K562 (cell line): ENCODE results near the gene SHISA9. TPM values are rescaled to one million over a fixed set of nuclear protein-coding genes. Genes with fewer than 3 reads are reported as not detected.

Experiments
- ATAC-seq: fragments of 200-7000 bp; cut with Tn5 transposase; 3 replicates; pipeline ENCODE4 v1.9.1; 2020; ENCODE audit warnings: moderate library complexity
- BruUV-seq: library from RNA; stranded (reverse); fragments of 400-500 nt; replicated peaks from 2 replicates; lab custom pipeline; 2021; lab: Mats Ljungman, UMichigan
- CTCF ChIA-PET: fragments of 300-600 bp; formaldehyde crosslinking; extraction: SDS; loops from one replicate; lab custom pipeline; 2021; ENCODE audit warnings: low intra/inter-chr PET ratio; lab: Yijun Ruan, JAX
- POLR2A ChIA-PET: fragments of 300-600, 350-650 bp; sonication (Branson Sonifier 250); formaldehyde crosslinking; extraction: SDS; loops from one replicate; lab custom pipeline; 2021; ENCODE audit warnings: antibody characterized with exemption, inconsistent platforms; lab: Yijun Ruan, JAX
- DNase-seq, 4 experiments: peaks; one replicate each; pipeline versions ENCODE4 v3.0.0 to v3.0.0-alpha.2; 2011 to 2018; ENCODE audit warnings: low spot score in 3 of 4, mixed read lengths in 3 of 4; ENCODE audit errors: extremely low read depth in 1 of 4
- FAIRE-seq: peaks from 2 replicates; lab custom pipeline; 2011; peaks lifted over from hg19 to GRCh38; lab: Jason Lieb, UNC
- H2AFZ ChIP-seq: 2 replicates; pipeline ENCODE4 v1.6.0; 2011; ENCODE audit warnings: low read depth, low read length, control low read depth, inconsistent platforms
- H3K27ac ChIP-seq: fragments of 200-600 bp; 3 replicates; pipeline ENCODE4 v1.8.0; 2011; ENCODE audit warnings: low read depth, mild to moderate bottlenecking, control low read depth, inconsistent platforms, low read length, moderate library complexity, mixed read lengths; ENCODE audit errors: extremely low read depth
- H3K27me3 ChIP-seq, 2 experiments: fragments of 300-600 bp in 1 of 2; 2 replicates in 1 of 2; 3 replicates in 1 of 2; pipeline versions ENCODE4 v1.6.0 to v1.8.0; 2011; ENCODE audit warnings: inconsistent platforms in 2 of 2, low read length in 2 of 2, mild to moderate bottlenecking in 1 of 2, mixed read lengths in 1 of 2, moderate library complexity in 1 of 2; ENCODE audit not compliant: control insufficient read depth in 2 of 2, insufficient read depth in 2 of 2
- H3K36me3 ChIP-seq: fragments of 300-600 bp; 3 replicates; pipeline ENCODE4 v1.8.0; 2011; ENCODE audit warnings: mild to moderate bottlenecking, low read length, inconsistent platforms; ENCODE audit not compliant: control insufficient read depth, insufficient read depth
- H3K4me1 ChIP-seq, 2 experiments: fragments of 200-600 bp in 1 of 2; replicated peaks in 1 of 2; 2 replicates in 1 of 2; 3 replicates in 1 of 2; pipeline versions ENCODE4 v1.5.1 to v1.8.0; 2011; ENCODE audit warnings: inconsistent platforms in 2 of 2, low read length in 2 of 2, mild to moderate bottlenecking in 1 of 2, mixed read lengths in 1 of 2, moderate library complexity in 1 of 2; ENCODE audit not compliant: control insufficient read depth in 2 of 2, insufficient read depth in 2 of 2
- H3K4me2 ChIP-seq: 2 replicates; pipeline ENCODE4 v1.6.1; 2011; ENCODE audit warnings: low read length, control low read depth, inconsistent platforms, mixed read lengths; ENCODE audit not compliant: insufficient read depth
- H3K4me3 ChIP-seq: fragments of 200-600 bp; sonication (generic), shearing (Covaris generic); 2 replicates; pipeline ENCODE4 v1.5.1; 2016; ENCODE audit warnings: control low read depth, inconsistent platforms
- H3K79me2 ChIP-seq: fragments of 200-600 bp; 3 replicates; pipeline ENCODE4 v1.8.0; 2011; ENCODE audit warnings: low read length, inconsistent platforms; ENCODE audit not compliant: control insufficient read depth, insufficient read depth
- H3K9ac ChIP-seq, 2 experiments: 2 replicates each; pipeline versions ENCODE4 v1.6.0 to v1.6.1; 2011; ENCODE audit warnings: low read depth in 2 of 2, low read length in 2 of 2, control low read depth in 1 of 2, inconsistent platforms in 1 of 2, mild to moderate bottlenecking in 1 of 2, mixed read lengths in 1 of 2; ENCODE audit not compliant: insufficient read depth in 1 of 2
- H3K9me1 ChIP-seq: one replicate; pipeline ENCODE4 v1.6.0; 2011; ENCODE audit warnings: inconsistent platforms, mild to moderate bottlenecking, low read length, moderate library complexity; ENCODE audit not compliant: control insufficient read depth, insufficient read depth
- H3K9me3 ChIP-seq: replicated peaks from 2 replicates; pipeline ENCODE4 v1.5.1; 2011; ENCODE audit warnings: low read depth, low read length, inconsistent platforms; ENCODE audit not compliant: control insufficient read depth, insufficient read depth
- H4K20me1 ChIP-seq: replicated peaks from 2 replicates; pipeline ENCODE4 v1.6.1; 2011; ENCODE audit warnings: low read length, inconsistent platforms, mixed read lengths; ENCODE audit not compliant: control insufficient read depth, insufficient read depth
- FOXM1 ChIP-seq, 2 experiments: fragments of 450-650 bp in 1 of 2; sonication (generic) in 1 of 2; formaldehyde crosslinking in 1 of 2; IDR thresholded peaks; 2 replicates each; pipeline versions ENCODE4 v1.6.1 to v1.9.0; 2017 to 2022; ENCODE audit warnings: low read depth in 2 of 2, mild to moderate bottlenecking in 2 of 2, missing genetic modification reagents in 1 of 2, moderate library complexity in 1 of 2
- JUN ChIP-seq, 2 experiments: sonication (generic) in 1 of 2; formaldehyde crosslinking in 1 of 2; IDR thresholded peaks; 2 replicates each; pipeline versions ENCODE4 v1.6.1 to v1.8.0; 2012 to 2022; ENCODE audit warnings: borderline replicate concordance in 2 of 2, mild to moderate bottlenecking in 2 of 2, improper control_type of control experiment in 1 of 2, low read depth in 1 of 2, low read length in 1 of 2, missing genetic modification reagents in 1 of 2
- MCM2 ChIP-seq: fragments of 450-650 bp; IDR thresholded peaks from 2 replicates; pipeline ENCODE4 v1.6.1; 2017; ENCODE audit warnings: low read depth, mild to moderate bottlenecking
- MXI1 ChIP-seq: IDR thresholded peaks from 2 replicates; pipeline ENCODE4 v1.6.1; 2011; ENCODE audit warnings: low read depth, mild to moderate bottlenecking, improper control_type of control experiment, low read length
- MYNN ChIP-seq, 2 experiments: sonication (generic); formaldehyde crosslinking in 1 of 2; IDR thresholded peaks; 2 replicates each; pipeline versions ENCODE4 v1.5.0 to v1.6.1; 2016 to 2020; ENCODE audit warnings: antibody characterized with exemption in 1 of 2, missing genetic modification reagents in 1 of 2
- NR2F6 ChIP-seq: fragments of 450-650 bp; formaldehyde crosslinking; IDR thresholded peaks from 2 replicates; pipeline ENCODE4 v1.4.0; 2020; ENCODE audit warnings: mild to moderate bottlenecking
- RAD51 ChIP-seq: fragments of 450-650 bp; IDR thresholded peaks from 2 replicates; pipeline ENCODE4 v1.7.1; 2016; ENCODE audit warnings: low read depth, mild to moderate bottlenecking, borderline replicate concordance
- SETDB1 ChIP-seq: IDR thresholded peaks from one replicate; pipeline ENCODE4 v1.6.1; 2012; ENCODE audit warnings: low read length, control low read depth, inconsistent platforms
- SMAD4 ChIP-seq: fragments of 250-450 bp; sonication (Bioruptor Pico); conservative IDR thresholded peaks from 2 replicates; pipeline ENCODE4 v1.8.0; 2021; ENCODE audit warnings: inconsistent platforms, mild to moderate bottlenecking, moderate library complexity
- SRSF1 ChIP-seq: fragments of 200-400 bp; formaldehyde crosslinking; IDR thresholded peaks from 2 replicates; pipeline ENCODE4 v1.6.1; 2017; ENCODE audit warnings: mild to moderate bottlenecking, low read depth, low read length, moderate library complexity
- ZKSCAN3 ChIP-seq: fragments of 250-450 bp; sonication (Bioruptor Pico); IDR thresholded peaks from 2 replicates; pipeline ENCODE4 v1.4.0; 2020
- ZNF140 ChIP-seq: fragments of 250-450 bp; sonication (Bioruptor Pico); IDR thresholded peaks from 2 replicates; pipeline ENCODE4 v1.8.0; 2021; ENCODE audit warnings: moderate library complexity, mild to moderate bottlenecking, inconsistent platforms
- ZNF24 ChIP-seq: fragments of 450-650 bp; IDR thresholded peaks from 2 replicates; pipeline ENCODE4 v1.6.1; 2016
- WGBS: fragments of 100-300 bp; shearing (Covaris generic); methylation state at CpG from one replicate; pipeline ENCODE4 v1.1.6; 2016; ENCODE audit warnings: low coverage, mixed read lengths; ENCODE audit not compliant: insufficient coverage; ENCODE audit errors: missing lambda C conversion rate; 5-methylcytosine and 5-hydroxymethylcytosine counted together
- in situ Hi-C: fragments of 300-500 bp; cut with MboI; formaldehyde crosslinking; loops from 4 replicates; pipeline ENCODE4 v1.15.0; 2018; ENCODE audit warnings: inconsistent platforms, mixed read lengths
- intact Hi-C: fragments of 100-400 bp; cut with micrococcal nuclease; formaldehyde crosslinking; loops from 2 replicates; pipeline ENCODE4 v1.14.2; 2022
- polyA plus RNA-seq, 8 experiments: library from polyadenylated mRNA; depleted of rRNA in 4 of 8; stranded (reverse) in 5 of 8; unstranded in 3 of 8; fragments of >200 nt; fragmentation: Nextera tagmentation in 2 of 8; fragmentation: Illumina TruSeq in 1 of 8; extraction: Ambion mirVana in 2 of 8; extraction: Trizol in 1 of 8; gene quantifications; 2 replicates each; pipeline versions ENCODE4 v1.2.1 to v1.2.3, GENCODE V29; 2011 to 2014; ENCODE audit warnings: inconsistent platforms in 1 of 8, missing spikeins in 1 of 8
- total RNA-seq, 7 experiments: library from RNA; depleted of rRNA in 6 of 7; stranded (reverse); fragments of >200 nt in 6 of 7; fragmentation: Illumina TruSeq in 2 of 7; extraction: Trizol in 2 of 7; gene quantifications; 2 replicates each; pipeline versions ENCODE4 v1.2.1 to v1.2.3, GENCODE V29; 2011 to 2021; ENCODE audit warnings: low replicate concordance in 1 of 7
- TF ChIP-seq, protein P1 (sequence below): fragments of 450-650 bp; formaldehyde crosslinking; IDR thresholded peaks from 2 replicates; pipeline ENCODE4 v1.4.0; 2020; ENCODE audit warnings: mild to moderate bottlenecking, moderate library complexity

SHISA9 gene
- total and polyA plus RNA-seq, 9 of the 15 experiments (the other 6 are each of a cell fraction or from before 2014, with no cell fraction given): under 0.01 to 0.16 (median 0.01) TPM; not detected in 6

DNA sequence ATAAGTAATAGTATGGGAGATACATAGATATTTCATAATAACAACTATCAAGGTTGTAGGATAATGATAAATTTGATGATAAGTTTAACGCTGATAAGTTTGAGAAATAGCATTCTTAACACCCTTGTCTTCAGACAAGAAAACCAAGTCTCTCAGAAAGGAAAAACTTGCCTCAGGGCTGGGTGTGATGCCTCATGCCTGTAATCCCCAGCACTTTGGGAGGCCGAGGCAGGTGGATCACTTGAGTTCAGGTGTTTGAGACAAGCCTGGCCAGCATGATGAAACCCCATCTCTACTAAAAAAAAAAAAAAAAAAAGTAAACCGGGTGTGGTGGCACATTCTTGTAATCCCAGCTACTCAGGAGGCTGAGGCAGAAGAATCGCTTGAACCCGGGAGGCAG lies 90.7 kb downstream of the SHISA9 start:
- no peak for FAIRE-seq
- no peaks in the 10 kb centered on the region for H3K79me2 ChIP-seq
- in situ Hi-C loops: no loop called here

More for the DNA sequence above, 90.7 kb downstream of the SHISA9 start:
- Histone ChIP-seq H3K27me3 (no peaks in the 10 kb centered on the region), H4K20me1 (no peaks in the 10 kb centered on the region), H3K4me2 (no peak overlapping the region), H3K9ac (no peak overlapping the region), H3K36me3 (no peaks in the 10 kb centered on the region), H3K4me1 (no peaks in the 10 kb centered on the region), H3K27ac (no peak overlapping the region), H3K4me3 (no peak overlapping the region), H3K9me3 (no peaks in the 10 kb centered on the region), H2AFZ (no peak overlapping the region), H3K9me1 (no peaks in the 10 kb centered on the region)
- ChIA-PET CTCF (no interaction called here), POLR2A (interaction anchor here (0.5 to 0.7 kb wide), 3 partner anchors 12 to 76 kb away, joined by 3 to 7 read pairs (median 3); no protein-coding TSS in a partner anchor)
- intact Hi-C loops: no loop called here
- ATAC-seq (no peak), DNase-seq (no peak)
- WGBS: 0% methylated on average over 4 of the region's 5 CpGs
- TF ChIP-seq MCM2 (no peak), RAD51 (no peak), SRSF1 (no peak), MYNN (IDR thresholded peaks at IDR 0.05) (no peak), MYNN (CRISPR knock-in tag; IDR thresholded peaks at IDR 0.05) (no peak), JUN (IDR thresholded peaks at IDR 0.05; ENCODE audit: borderline replicate concordance, low read depth, low read length) (no peak), JUN (CRISPR knock-in tag; IDR thresholded peaks at IDR 0.05; ENCODE audit: borderline replicate concordance) (no peak), SETDB1 (no peak), SMAD4 (no peak), MXI1 (no peak), ZNF140 (no peak), FOXM1 (IDR thresholded peaks at IDR 0.05; ENCODE audit: low read depth) (no peak), FOXM1 (CRISPR knock-in tag; IDR thresholded peaks at IDR 0.05; ENCODE audit: low read depth) (no peak), ZNF24 (no peak), ZKSCAN3 (CRISPR knock-in tag) (no peak), NR2F6 (CRISPR knock-in tag) (no peak)
- TF ChIP-seq, protein P1, sequence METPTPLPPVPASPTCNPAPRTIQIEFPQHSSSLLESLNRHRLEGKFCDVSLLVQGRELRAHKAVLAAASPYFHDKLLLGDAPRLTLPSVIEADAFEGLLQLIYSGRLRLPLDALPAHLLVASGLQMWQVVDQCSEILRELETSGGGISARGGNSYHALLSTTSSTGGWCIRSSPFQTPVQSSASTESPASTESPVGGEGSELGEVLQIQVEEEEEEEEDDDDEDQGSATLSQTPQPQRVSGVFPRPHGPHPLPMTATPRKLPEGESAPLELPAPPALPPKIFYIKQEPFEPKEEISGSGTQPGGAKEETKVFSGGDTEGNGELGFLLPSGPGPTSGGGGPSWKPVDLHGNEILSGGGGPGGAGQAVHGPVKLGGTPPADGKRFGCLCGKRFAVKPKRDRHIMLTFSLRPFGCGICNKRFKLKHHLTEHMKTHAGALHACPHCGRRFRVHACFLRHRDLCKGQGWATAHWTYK (CRISPR knock-in tag): no peak
- no TSS peak for BruUV-seq
